Endodermal cell (in vitro differentiated cells): ENCODE data around the gene ITIH1. TPM values are rescaled to one million over a fixed set of nuclear protein-coding genes. Genes with fewer than 3 reads are reported as not detected.
A peak's percentile ranks its signal among the peaks of the same experiment; 100 is the strongest.

Experiments
- DNase-seq: peaks from one replicate; pipeline ENCODE4 v3.0.0-alpha.2; 2017
- H3K27ac ChIP-seq: 2 replicates; pipeline ENCODE4 v1.5.1; 2013; ENCODE audit warnings: mild to moderate bottlenecking, low read depth, low read length, moderate library complexity
- H3K27me3 ChIP-seq: 2 replicates; pipeline ENCODE4 v1.6.1; 2013; ENCODE audit warnings: mild to moderate bottlenecking, low read length, moderate library complexity; ENCODE audit not compliant: insufficient read depth, control insufficient read depth, poor library complexity, severe bottlenecking
- H3K36me3 ChIP-seq: 2 replicates; pipeline ENCODE4 v1.7.0; 2013; ENCODE audit warnings: mild to moderate bottlenecking, low read length, moderate library complexity; ENCODE audit not compliant: control insufficient read depth, insufficient read depth
- H3K4me1 ChIP-seq: one replicate; pipeline ENCODE4 v1.7.0; 2013; ENCODE audit warnings: low read length; ENCODE audit not compliant: control insufficient read depth, insufficient read depth
- H3K4me3 ChIP-seq: 2 replicates; pipeline ENCODE4 v1.5.1; 2013; ENCODE audit warnings: mild to moderate bottlenecking, low read length, moderate library complexity
- H3K9ac ChIP-seq: 2 replicates; pipeline ENCODE4 v1.6.1; 2013; ENCODE audit warnings: mild to moderate bottlenecking, low read length, moderate library complexity; ENCODE audit not compliant: poor library complexity, severe bottlenecking; ENCODE audit errors: extremely low read depth
- H3K9me3 ChIP-seq: 2 replicates; pipeline ENCODE4 v1.6.1; 2013; ENCODE audit warnings: mild to moderate bottlenecking, low read length, moderate library complexity; ENCODE audit not compliant: control insufficient read depth
- H3K27ac Mint-ChIP-seq: 2 replicates; pipeline ENCODE4 v1.8.0; 2020; ENCODE audit warnings: mixed read lengths
- H3K27me3 Mint-ChIP-seq: 2 replicates; pipeline ENCODE4 v1.8.0; 2021; ENCODE audit warnings: mild to moderate bottlenecking, mixed read lengths; ENCODE audit not compliant: insufficient read depth
- H3K36me3 Mint-ChIP-seq: 2 replicates; pipeline ENCODE4 v1.8.0; 2020; ENCODE audit warnings: low read depth, mixed read lengths
- H3K4me1 Mint-ChIP-seq: 2 replicates; pipeline ENCODE4 v1.8.0; 2020; ENCODE audit warnings: mixed read lengths
- H3K4me3 Mint-ChIP-seq: 2 replicates; pipeline ENCODE4 v1.8.0; 2020; ENCODE audit warnings: mild to moderate bottlenecking, moderate library complexity, mixed read lengths
- H3K9me3 Mint-ChIP-seq: 2 replicates; pipeline ENCODE4 v1.8.0; 2020; ENCODE audit warnings: mild to moderate bottlenecking, mixed read lengths
- WGBS, 2 experiments: methylation state at CpG; one replicate each; pipeline versions ENCODE4 v1.1.5 to v1.1.7; 2013; ENCODE audit warnings: missing lambda C conversion rate in 2 of 2, mixed read lengths in 1 of 2; ENCODE audit not compliant: insufficient coverage in 1 of 2, insufficient read length in 1 of 2; 5-methylcytosine and 5-hydroxymethylcytosine counted together
- total RNA-seq, 2 donors: library from RNA; stranded (reverse); fragmentation: NEBNext Ultra II Directional in 1 of 2; extraction: Animal tissue kit (Norgen Biotek cat#: 25700) in 1 of 2; gene quantifications; 2 replicates in 1 of 2; 3 replicates in 1 of 2; pipeline ENCODE4 v1.2.1, GENCODE V29; 2021
- TF ChIP-seq, protein P1 (sequence below): fragments of 200-600 bp; sonication (generic); conservative IDR thresholded peaks from 2 replicates; pipeline ENCODE4 v1.5.0; 2021; ENCODE audit warnings: antibody characterized with exemption, mild to moderate bottlenecking

The ITIH1 gene
- total RNA-seq, 2 donors from 2014 or later, result not detected

DNA sequence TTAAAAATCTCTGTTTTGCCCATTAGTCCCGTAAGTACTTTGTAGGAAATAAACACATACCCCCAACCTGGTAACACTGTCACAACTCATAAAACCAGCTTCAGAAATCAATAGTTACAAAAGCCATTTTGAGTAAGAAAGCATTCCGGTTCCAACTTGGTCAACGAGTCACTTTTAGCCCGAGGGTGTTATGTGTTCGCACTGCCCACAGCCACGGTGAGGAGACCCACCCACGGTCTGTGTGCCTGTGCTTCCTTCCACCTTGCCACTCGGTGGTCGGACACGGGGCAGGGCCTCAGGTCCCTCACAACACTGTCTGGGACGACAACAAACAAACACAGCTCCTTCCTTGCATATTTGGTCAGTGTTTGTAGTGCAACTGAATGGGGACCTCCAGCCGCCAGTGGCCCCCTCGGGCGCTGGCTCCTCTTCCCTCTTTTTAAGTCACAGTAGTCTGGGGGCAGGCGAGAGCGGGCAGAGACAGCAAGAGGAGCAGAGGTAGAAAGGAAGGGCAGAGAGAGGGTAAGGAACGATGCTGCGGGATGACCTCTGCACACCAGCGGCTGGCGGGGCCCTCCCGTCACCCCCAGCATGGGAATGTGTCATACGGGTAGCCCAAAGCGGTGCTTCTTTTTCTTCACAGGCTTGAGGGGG lies 62.6 kb downstream of the ITIH1 start:
- 92 to 93% methylated on average over 19 to 23 of the region's 23 CpGs for WGBS, 2 experiments
- TF ChIP-seq, protein P1, sequence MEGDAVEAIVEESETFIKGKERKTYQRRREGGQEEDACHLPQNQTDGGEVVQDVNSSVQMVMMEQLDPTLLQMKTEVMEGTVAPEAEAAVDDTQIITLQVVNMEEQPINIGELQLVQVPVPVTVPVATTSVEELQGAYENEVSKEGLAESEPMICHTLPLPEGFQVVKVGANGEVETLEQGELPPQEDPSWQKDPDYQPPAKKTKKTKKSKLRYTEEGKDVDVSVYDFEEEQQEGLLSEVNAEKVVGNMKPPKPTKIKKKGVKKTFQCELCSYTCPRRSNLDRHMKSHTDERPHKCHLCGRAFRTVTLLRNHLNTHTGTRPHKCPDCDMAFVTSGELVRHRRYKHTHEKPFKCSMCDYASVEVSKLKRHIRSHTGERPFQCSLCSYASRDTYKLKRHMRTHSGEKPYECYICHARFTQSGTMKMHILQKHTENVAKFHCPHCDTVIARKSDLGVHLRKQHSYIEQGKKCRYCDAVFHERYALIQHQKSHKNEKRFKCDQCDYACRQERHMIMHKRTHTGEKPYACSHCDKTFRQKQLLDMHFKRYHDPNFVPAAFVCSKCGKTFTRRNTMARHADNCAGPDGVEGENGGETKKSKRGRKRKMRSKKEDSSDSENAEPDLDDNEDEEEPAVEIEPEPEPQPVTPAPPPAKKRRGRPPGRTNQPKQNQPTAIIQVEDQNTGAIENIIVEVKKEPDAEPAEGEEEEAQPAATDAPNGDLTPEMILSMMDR, result no peak
- no peaks in the 10 kb centered on the region for H3K9me3 Mint-ChIP-seq
- no peak overlapping the region for H3K27ac ChIP-seq
- peaks cover 4% of the 10 kb centered on the region for H3K36me3 Mint-ChIP-seq
- peak overlapping the region; percentile 18 for H3K27ac Mint-ChIP-seq
- DNase-seq, result no peak
- H3K36me3 ChIP-seq, result no peaks in the 10 kb centered on the region
- H3K4me1 ChIP-seq, result peaks cover 10% of the 10 kb centered on the region
- H3K27me3 Mint-ChIP-seq, result no peaks in the 10 kb centered on the region
- no peaks in the 10 kb centered on the region for H3K9me3 ChIP-seq
- peaks cover 11% of the 10 kb centered on the region for H3K4me1 Mint-ChIP-seq
- no peaks in the 10 kb centered on the region for H3K27me3 ChIP-seq
- H3K9ac ChIP-seq, result no peak overlapping the region
- no peak overlapping the region for H3K4me3 Mint-ChIP-seq
- H3K4me3 ChIP-seq, result no peak overlapping the region

DNA sequence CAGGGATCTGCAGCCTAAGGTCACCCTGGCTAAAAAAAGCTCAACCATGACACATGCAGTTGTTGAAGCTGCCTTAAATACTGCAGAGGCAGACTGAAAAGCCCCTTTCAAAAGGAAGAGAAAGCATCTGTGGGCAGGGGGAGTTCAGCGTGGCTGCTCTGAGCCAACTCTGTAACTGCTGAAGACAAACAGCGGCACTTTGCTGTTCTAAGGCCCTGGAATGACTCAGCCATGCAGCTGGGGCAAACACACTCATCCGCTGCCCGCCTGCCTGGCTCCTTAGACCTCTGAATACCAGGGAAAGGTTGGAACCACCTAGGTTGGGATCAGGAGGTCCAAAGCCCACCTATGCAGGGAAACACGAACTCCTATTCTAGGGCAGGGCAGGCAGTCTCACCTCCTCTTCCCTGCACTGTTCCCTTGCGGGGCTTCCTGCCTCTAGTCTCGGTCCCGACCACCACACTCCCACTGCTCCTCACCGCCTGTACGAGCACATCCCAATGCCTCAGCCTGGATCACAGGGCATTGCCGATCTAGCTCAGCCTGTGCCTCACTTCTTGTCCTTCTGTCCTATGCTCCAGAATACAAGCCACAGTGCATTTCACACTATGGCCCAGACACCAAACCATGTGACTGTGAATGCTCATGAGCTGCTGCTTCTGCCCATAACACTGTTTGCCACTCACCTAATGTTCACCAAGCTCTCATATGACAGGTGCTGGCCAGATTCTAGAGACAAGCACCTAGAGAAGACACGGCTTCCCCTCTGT lies 64.0 kb downstream of the ITIH1 start:
- H3K36me3 Mint-ChIP-seq, result peaks cover 2% of the 10 kb centered on the region
- Histone ChIP-seq H3K4me1 (peaks cover 6% of the 10 kb centered on the region), H3K27me3 (no peaks in the 10 kb centered on the region), H3K27ac (no peak overlapping the region), H3K36me3 (no peaks in the 10 kb centered on the region), H3K9me3 (no peaks in the 10 kb centered on the region), H3K4me3 (no peak overlapping the region), H3K9ac (no peak overlapping the region)
- no peaks in the 10 kb centered on the region for H3K9me3 Mint-ChIP-seq
- peaks cover 5% of the 10 kb centered on the region for H3K4me1 Mint-ChIP-seq
- DNase-seq, result no peak
- peak overlapping the region; percentile 12 for H3K27ac Mint-ChIP-seq
- H3K4me3 Mint-ChIP-seq, result no peak overlapping the region
- TF ChIP-seq, protein P1, result no peak
- no peaks in the 10 kb centered on the region for H3K27me3 Mint-ChIP-seq
- WGBS, 2 experiments, result 88 to 93% methylated on average over 4 to 12 of the region's 12 CpGs

Other genes with a start within 250 kb of the ITIH1 start
- 100 to 1,000 TPM; 288 to 341 TPM for gene NT5DC2, start 243.7 kb upstream of the ITIH1 start, total RNA-seq
- 10 to 100 TPM; 28.1 to 34.1 TPM for gene UQCC5, start 241.0 kb upstream of the ITIH1 start, total RNA-seq
- gene PBRM1, start 91.7 kb upstream of the ITIH1 start, total RNA-seq, result 10 to 100 TPM; 73.4 to 78.5 TPM
- gene GNL3, start 91.6 kb upstream of the ITIH1 start, total RNA-seq, result 100 to 1,000 TPM; 101 to 107 TPM
- 10 to 100 TPM; 54.4 to 72.2 TPM for gene GLT8D1, start 71.8 kb upstream of the ITIH1 start, total RNA-seq
- gene SPCS1, start 71.5 kb upstream of the ITIH1 start, total RNA-seq, result 100 to 1,000 TPM; 101 to 113 TPM
- 10 to 100 TPM; 44.2 to 49.5 TPM for gene NEK4, start 6.7 kb upstream of the ITIH1 start, total RNA-seq
- not detected for gene ITIH3, start 17.2 kb downstream of the ITIH1 start, total RNA-seq
- gene ITIH4, start 53.1 kb downstream of the ITIH1 start, total RNA-seq, result 1 to 10 TPM; 6.0 to 6.2 TPM
- gene MUSTN1, start 57.4 kb downstream of the ITIH1 start, total RNA-seq, result 1 to 10 TPM; 3.2 to 4.2 TPM
- 10 to 100 TPM; 20.3 to 23.7 TPM for gene STIMATE, start 119.9 kb downstream of the ITIH1 start, total RNA-seq